Bone marrow (tissue), 2 donors: ENCODE data around the gene MAGI3.
A peak's percentile ranks its signal among the peaks of the same experiment; 100 is the strongest.
"Not testable (repeated sequence)": the region's sequence is repeated elsewhere in the genome, so short reads cannot be mapped to it uniquely, and the experiment has no call there.

Experiments
- DNase-seq, 2 donors: peaks; one replicate each; lab custom pipeline; 2025; lab: John Stamatoyannopoulos, UW

Gene MAGI3

DNA sequence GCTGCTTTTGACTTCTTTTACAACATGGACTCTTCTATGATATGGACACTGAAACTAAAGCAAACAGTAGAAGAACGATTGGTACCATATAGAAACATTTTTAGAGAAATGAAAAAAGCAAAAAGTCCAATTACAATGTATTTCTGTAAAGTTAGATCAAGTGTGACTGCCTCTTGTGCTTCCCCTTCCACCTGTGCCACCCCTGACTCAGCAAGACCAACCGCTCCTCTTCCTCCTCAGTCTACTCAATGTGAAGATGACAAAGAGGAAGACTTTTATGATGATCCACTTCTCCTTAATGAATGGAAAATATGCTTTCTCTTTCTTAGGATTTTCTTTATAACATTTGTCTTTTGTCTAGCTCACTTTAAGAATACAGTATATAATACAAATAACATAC lies 302.0 kb downstream of the MAGI3 start:
- DNase-seq = peak in 1 of 2 donors; percentile 38

DNA sequence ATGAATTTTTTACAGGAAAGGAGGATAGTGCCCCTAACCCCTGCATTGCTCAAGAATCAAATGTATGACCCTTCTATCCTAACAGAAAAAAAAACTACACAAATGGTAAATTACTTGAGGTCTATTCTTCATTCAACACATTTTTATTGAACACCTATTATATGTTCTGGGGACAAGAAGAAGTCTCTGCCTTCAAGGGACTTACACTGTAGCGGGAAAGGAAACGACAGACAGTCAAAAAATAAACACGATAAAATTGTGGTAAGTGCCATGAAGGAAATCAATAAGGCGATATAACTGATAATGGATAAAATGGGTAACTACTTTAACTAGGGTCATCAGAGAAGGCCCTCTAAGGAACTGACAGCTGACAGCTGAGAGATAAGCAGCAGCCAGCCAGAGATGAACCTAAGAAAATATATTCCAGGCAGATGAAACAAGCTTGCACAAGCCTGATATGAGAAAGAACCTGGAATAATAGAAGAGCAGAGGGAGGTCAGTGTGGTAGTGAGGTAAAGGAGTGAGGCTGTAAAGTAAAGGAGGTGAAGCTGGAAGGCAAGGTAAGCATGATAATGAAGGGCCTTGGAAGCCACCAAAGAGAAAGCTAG lies 302.6 kb downstream of the MAGI3 start:
- DNase-seq = no peak

DNA sequence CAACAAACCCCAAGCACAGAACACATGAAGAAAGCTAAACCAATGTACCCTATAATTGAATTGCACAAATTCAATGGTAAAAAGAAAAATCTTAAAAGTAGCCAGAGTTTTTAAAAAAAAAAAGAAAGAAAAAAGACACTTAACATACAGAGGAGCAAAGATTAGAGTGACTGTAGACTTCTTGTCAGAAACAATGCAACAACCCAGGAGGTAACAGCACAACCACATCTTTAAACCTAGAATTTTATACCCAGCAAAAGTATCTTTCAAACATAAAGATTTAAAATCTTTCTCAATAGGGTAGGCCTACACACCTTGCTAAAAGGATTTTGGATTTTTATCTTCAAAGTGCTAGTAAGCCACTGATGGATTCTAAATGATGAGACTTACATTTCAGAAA lies 304.6 kb downstream of the MAGI3 start:
- DNase-seq = no peak

DNA sequence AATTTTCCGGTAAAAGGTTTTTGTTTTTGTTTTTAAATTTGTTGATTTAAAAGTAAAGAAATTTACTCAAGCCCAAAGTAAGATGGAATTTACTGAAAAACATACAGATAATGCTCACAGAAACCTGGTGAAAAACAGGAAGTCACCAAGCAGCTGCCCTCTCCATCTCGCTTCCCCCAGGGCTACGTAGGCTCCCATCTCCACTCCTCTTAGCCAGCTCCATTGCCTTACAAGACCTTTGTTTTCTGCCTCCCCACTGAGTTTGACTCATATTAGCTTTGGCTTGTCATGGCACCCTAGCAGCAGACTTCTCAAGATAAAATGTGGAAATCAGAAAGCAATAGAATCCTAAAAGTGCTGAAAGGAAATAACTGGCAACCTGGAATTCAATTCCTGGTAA lies 311.1 kb downstream of the MAGI3 start:
- DNase-seq = peak in 1 of 2 donors; percentile 75

DNA sequence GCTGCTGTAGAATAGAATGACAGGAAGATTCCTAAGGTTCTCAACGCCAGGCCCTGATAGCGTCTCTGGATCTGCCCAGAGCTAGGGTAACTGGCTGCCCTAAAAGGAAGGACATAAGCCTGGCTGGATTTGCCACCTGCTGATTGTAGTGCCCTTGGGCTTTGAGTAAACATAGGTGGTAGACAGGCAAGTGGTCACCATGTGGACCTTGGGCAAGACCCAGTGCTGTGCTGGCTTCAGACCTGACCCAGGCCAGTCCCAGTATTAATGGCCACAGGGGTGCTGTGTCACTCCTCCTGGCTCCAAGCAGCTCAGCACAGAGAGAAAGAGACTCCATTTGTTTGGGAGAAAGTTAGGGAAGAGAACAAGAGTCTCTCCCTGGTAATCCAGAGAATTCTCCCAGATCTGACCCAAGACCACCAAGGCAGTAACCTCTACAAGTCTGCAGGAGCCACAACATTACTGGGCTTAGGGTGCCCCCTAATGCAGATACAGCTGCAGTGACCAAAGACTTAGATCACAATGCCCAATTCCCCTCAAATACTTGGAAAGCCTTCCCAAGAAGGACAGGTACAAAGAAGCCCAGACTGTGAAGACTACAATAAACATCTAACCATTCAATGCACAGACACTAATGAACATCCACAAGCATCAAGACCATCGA lies 324.4 kb downstream of the MAGI3 start:
- DNase-seq = no peak

DNA sequence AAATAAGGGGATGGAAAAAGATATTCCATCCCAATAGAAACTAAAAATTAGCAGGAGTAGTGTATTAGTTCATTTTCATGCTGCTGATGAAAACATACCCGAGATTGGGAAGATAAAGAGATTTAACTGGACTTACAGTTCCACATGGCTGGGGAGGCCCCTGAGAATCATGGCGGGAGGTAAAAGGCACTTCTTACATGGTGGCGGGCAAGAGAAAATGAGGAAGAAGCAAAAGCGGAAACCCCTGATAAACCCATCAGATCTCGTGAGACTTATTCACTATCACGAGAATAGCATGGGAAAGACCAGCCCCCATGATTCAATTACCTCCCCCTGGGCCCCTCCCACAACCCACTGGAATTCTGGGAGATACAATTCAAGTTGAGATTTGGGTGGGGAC lies 327.2 kb downstream of the MAGI3 start:
- not testable (repeated sequence) for DNase-seq

DNA sequence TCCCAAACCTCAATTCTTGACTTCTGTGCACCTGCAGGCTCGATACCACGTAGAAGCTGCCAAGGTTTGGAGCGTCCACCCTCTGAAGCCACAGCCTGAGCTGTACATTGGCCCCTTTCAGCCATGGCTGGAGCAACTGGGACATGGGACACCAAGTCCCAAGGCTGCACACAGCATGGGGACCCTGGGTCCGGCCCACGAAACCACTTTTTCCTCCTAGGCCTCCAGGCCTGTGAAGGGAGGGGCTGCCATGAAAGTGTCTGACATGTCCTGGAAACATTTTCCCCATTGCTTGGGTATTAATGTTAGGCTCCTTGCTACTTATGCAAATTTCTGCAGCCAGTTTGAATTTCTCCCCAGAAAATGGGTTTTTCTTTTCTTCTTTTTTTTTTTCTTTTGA lies 328.3 kb downstream of the MAGI3 start:
- DNase-seq = not testable (repeated sequence)

DNA sequence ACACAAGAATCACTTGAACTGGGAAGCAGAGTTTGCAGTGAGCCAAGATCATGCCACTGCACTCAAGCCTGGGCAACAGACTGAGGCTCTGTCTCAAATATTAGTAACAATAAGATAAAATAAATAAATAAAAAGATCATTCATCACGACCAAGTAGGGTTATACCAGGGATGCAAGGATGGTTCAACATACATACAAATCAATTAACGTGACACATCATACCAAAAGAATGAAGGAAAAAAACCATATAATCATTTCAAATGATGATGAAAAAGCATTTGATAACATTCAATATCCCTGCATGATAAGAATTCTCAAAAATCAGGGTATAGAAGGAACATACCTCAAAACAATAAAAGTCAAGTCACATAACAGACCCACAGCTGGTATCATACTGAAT lies 330.7 kb downstream of the MAGI3 start:
- no peak for DNase-seq

DNA sequence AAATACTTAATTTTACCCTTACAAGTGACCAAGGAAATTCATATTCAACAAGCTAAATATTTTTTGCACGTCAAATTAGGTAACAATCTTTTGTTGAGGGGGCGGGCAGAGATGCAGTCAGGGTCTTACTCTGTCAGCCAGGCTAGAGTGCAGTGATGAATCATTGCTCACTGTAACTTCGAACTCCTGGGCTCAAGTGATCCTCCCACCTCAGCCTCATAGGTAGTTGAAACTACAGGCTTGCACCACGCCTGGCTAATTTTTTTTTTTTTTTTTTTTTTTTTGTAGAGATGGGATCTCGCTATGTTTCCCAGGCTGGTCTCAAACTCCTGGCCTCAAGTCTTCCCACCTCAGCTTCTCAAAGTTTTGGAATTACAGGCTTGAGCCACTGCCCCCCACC lies 342.5 kb downstream of the MAGI3 start:
- no peak for DNase-seq

DNA sequence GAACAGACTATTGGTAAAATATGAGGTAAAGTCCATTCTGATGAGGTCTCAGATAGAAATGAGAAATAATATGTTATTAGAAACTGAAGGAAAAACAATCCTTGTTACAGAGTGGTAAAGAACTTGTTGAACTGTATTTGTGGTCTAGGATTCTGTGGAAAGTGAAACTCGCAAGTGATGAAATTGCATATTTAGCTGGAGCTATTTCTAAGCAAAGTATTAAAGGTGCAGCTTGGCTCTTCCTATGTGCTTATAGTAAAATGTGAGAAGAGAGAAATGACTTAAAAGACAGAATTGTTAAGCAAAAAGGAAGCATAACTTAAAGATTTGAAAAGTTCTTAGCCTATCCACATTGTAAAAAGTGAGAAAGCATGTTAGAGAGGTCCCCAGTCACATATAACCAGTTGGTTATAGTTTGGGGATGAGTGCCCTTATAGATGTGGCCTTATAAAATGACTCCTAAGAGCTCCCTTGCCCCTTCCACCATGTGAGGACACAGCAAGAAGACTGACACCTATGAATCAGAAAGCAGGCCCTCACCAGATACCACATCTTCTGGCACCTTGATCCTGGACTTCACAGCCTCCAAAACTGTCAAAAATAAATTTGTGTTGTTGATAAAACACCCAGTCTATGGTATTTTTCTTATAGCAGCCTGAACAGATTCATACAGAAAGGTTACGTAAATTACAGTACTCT lies 344.2 kb downstream of the MAGI3 start:
- no peak for DNase-seq
